NCI-H82 treated with DMSO at 0.1 percent for 48 hours (cell line): Measurements from ENCODE around the gene PRM1.

Experiments used
- DNase-seq: peaks from one replicate; lab custom pipeline; 2025; ENCODE audit not compliant: unreplicated experiment; lab: John Stamatoyannopoulos, UW

PRM1 gene

GRCh38 chr16:11273721-11274324 is 7.3 kb downstream of the PRM1 start:
- no peak for DNase-seq

GRCh38 chr16:11272921-11273720 is 8.0 kb downstream of the PRM1 start, which contains the start of gene PRM3:
TSS of gene PRM3 (minus strand) at chr16:11273629. CDS start at chr16:11273595, 34 bp downstream.
- DNase-seq = no peak

GRCh38 chr16:11272484-11272883 is 8.6 kb downstream of the PRM1 start:
- no peak for DNase-seq

- DNase-seq = no peak
Measured at GRCh38 chr16:11271610-11272009, 9.5 kb downstream of the PRM1 start.

- no peak for DNase-seq
Measured at GRCh38 chr16:11270602-11271162, 10.4 kb downstream of the PRM1 start.

GRCh38 chr16:11268921-11269375 is 12.2 kb downstream of the PRM1 start, which contains the start of gene TNP2:
TSS of gene TNP2 (minus strand) at chr16:11269325. CDS start at chr16:11269262, 63 bp downstream.
- no peak for DNase-seq

GRCh38 chr16:11265124-11265523 is 16.0 kb downstream of the PRM1 start:
- no peak for DNase-seq

GRCh38 chr16:11264155-11264832 is 16.8 kb downstream of the PRM1 start:
- DNase-seq = no peak

- no peak for DNase-seq
Measured at GRCh38 chr16:11263737-11264136, 17.4 kb downstream of the PRM1 start.

GRCh38 chr16:11262915-11263314 is 18.2 kb downstream of the PRM1 start:
- no peak for DNase-seq

GRCh38 chr16:11260596-11260966 is 20.5 kb downstream of the PRM1 start:
- no peak for DNase-seq

GRCh38 chr16:11259655-11260595 is 21.2 kb downstream of the PRM1 start:
- DNase-seq = no peak

GRCh38 chr16:11258553-11259492 is 22.3 kb downstream of the PRM1 start:
- no peak for DNase-seq

GRCh38 chr16:11257131-11257938 is 23.8 kb downstream of the PRM1 start:
- DNase-seq = peak; percentile 67

- no peak for DNase-seq
Measured at GRCh38 chr16:11256661-11257130, 24.4 kb downstream of the PRM1 start.

- peak; percentile 50 for DNase-seq
Measured at GRCh38 chr16:11255737-11256660, 25.1 kb downstream of the PRM1 start, which contains the start of gene SOCS1. TSS of gene SOCS1 (minus strand) at chr16:11256204. CDS start at chr16:11255478, 726 bp downstream.
